ENCODE measurements around the gene PUS1. TPM values are rescaled to one million over a fixed set of nuclear protein-coding genes. Genes with fewer than 3 reads are reported as not detected.

Gene PUS1
- total and polyA plus RNA-seq, 2 of the 4 experiments (the other 2 are of a cell fraction) = 14.0 to 36.7 TPM

DNA sequence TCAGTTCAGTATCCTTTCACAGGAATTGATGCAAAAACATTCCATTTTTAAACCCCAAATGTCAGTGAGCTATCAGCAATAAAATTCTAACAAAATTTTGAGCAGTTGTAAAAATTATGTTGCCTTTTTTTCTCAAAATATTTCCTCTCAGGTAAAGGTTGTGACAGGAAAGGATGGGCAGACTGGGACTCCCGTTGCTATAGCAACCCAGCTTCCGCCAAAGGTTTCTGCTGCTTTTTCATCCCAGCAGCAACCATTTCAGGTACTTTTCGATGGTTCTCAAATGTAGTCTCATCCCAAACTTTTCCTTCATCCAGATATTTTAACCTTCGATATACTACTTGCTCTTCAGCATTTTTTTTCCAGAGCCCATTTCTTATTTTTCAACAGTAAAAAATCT is 34.3 kb downstream of the PUS1 start:
- H3K36me3 ChIP-seq (ENCODE audit: control insufficient read depth, insufficient read depth, low read length) = peaks cover 5% of the 10 kb centered on the region
- no peak overlapping the region for H3K14ac ChIP-seq (replicated peaks; ENCODE audit: low read depth, low read length)
- H3K4me2 ChIP-seq (ENCODE audit: low read depth, low read length) = no peak overlapping the region
- no peak overlapping the region for H2AK5ac ChIP-seq (ENCODE audit: low read depth, low read length)
- no peaks in the 10 kb centered on the region for H3K9me3 ChIP-seq (ENCODE audit: control insufficient read depth, insufficient read depth, low read length)
- peaks cover 19% of the 10 kb centered on the region for H3K9me1 ChIP-seq (ENCODE audit: insufficient read depth, low read length)
- H3K18ac ChIP-seq (ENCODE audit: low read depth, low read length) = no peak overlapping the region
- POLR2A ChIA-PET (ENCODE audit: unreplicated experiment) = no interaction called here
- no peak overlapping the region for H4K91ac ChIP-seq (ENCODE audit: insufficient read depth, low read depth, low read length)
- H4K8ac ChIP-seq (ENCODE audit: low read depth in 2 of 2, low read length in 2 of 2) = no peak overlapping the region
- no peak overlapping the region for H3K23ac ChIP-seq (ENCODE audit: low read depth, low read length)
- H2BK20ac ChIP-seq (ENCODE audit: low read depth, low read length) = no peak overlapping the region
- H2AFZ ChIP-seq (replicated peaks; ENCODE audit: low read length, poor library complexity) = no peak overlapping the region
- 90% methylated on average over 2 of the region's 4 CpGs; no CpG with 5 or more reads in 1 of the 2 experiments for WGBS, 2 experiments (ENCODE audit: extremely low coverage in 2 of 2, insufficient read length in 1 of 2)
- no peak overlapping the region for H3K4ac ChIP-seq (ENCODE audit: low read depth, low read length)
- no TSS peak for BruUV-seq (replicated peaks)
- H3K4me3 ChIP-seq (ENCODE audit: insufficient read depth, low read depth, low read length) = no peak overlapping the region
- TF ChIP-seq RAD21 (IDR thresholded peaks at IDR 0.05; ENCODE audit: low read length) (no peak), NFE2L2 (IDR thresholded peaks at IDR 0.05; ENCODE audit: low read depth, low read length) (no peak), FOS (IDR thresholded peaks at IDR 0.05; ENCODE audit: low read depth, low read length) (no peak), SMC3 (IDR thresholded peaks at IDR 0.05; ENCODE audit: low read depth, low read length) (no peak), RFX5 (IDR thresholded peaks at IDR 0.05; ENCODE audit: low read depth, low read length) (no peak), BHLHE40 (IDR thresholded peaks at IDR 0.05; ENCODE audit: low read depth, low read length) (no peak), POLR2A (IDR thresholded peaks at IDR 0.05; ENCODE audit: low read depth, low read length) (no peak), CEBPB (IDR thresholded peaks at IDR 0.05; ENCODE audit: low read depth, low read length) (no peak), MAZ (IDR thresholded peaks at IDR 0.05; ENCODE audit: borderline replicate concordance, low read depth, low read length) (no peak), MAFK (IDR thresholded peaks at IDR 0.05; ENCODE audit: low read depth, low read length) (no peak), MXI1 (IDR thresholded peaks at IDR 0.05; ENCODE audit: borderline replicate concordance, low read depth, low read length) (no peak), RCOR1 (IDR thresholded peaks at IDR 0.05; ENCODE audit: insufficient replicate concordance, low read length) (no peak), CHD1 (IDR thresholded peaks at IDR 0.05; ENCODE audit: low read depth, low read length) (no peak)
- TF ChIP-seq, protein P1, sequence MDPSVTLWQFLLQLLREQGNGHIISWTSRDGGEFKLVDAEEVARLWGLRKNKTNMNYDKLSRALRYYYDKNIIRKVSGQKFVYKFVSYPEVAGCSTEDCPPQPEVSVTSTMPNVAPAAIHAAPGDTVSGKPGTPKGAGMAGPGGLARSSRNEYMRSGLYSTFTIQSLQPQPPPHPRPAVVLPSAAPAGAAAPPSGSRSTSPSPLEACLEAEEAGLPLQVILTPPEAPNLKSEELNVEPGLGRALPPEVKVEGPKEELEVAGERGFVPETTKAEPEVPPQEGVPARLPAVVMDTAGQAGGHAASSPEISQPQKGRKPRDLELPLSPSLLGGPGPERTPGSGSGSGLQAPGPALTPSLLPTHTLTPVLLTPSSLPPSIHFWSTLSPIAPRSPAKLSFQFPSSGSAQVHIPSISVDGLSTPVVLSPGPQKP (IDR thresholded peaks at IDR 0.05; ENCODE audit: borderline replicate concordance, low read depth, low read length) = no peak
- TF ChIP-seq, protein P2, sequence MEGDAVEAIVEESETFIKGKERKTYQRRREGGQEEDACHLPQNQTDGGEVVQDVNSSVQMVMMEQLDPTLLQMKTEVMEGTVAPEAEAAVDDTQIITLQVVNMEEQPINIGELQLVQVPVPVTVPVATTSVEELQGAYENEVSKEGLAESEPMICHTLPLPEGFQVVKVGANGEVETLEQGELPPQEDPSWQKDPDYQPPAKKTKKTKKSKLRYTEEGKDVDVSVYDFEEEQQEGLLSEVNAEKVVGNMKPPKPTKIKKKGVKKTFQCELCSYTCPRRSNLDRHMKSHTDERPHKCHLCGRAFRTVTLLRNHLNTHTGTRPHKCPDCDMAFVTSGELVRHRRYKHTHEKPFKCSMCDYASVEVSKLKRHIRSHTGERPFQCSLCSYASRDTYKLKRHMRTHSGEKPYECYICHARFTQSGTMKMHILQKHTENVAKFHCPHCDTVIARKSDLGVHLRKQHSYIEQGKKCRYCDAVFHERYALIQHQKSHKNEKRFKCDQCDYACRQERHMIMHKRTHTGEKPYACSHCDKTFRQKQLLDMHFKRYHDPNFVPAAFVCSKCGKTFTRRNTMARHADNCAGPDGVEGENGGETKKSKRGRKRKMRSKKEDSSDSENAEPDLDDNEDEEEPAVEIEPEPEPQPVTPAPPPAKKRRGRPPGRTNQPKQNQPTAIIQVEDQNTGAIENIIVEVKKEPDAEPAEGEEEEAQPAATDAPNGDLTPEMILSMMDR (conservative IDR thresholded peaks at IDR 0.05; ENCODE audit: low read depth, low read length) = no peak
- TF ChIP-seq, protein P3, sequence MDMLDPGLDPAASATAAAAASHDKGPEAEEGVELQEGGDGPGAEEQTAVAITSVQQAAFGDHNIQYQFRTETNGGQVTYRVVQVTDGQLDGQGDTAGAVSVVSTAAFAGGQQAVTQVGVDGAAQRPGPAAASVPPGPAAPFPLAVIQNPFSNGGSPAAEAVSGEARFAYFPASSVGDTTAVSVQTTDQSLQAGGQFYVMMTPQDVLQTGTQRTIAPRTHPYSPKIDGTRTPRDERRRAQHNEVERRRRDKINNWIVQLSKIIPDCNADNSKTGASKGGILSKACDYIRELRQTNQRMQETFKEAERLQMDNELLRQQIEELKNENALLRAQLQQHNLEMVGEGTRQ (IDR thresholded peaks at IDR 0.05; ENCODE audit: low read depth, low read length) = no peak
- no peak overlapping the region for H2AK9ac ChIP-seq (replicated peaks; ENCODE audit: low read depth, low read length, poor library complexity)
- ATAC-seq (ENCODE audit: low read depth) (no peak), DNase-seq (no peak)
- no peak overlapping the region for H3K27ac ChIP-seq (ENCODE audit: insufficient read depth, low read length)
- intact Hi-C loops (cut with micrococcal nuclease) (no loop called here), dilution Hi-C loops (cut with HindIII; ENCODE audit: low sequenced_read_pairs, unreplicated experiment) (no loop called here), in situ Hi-C loops (cut with MboI; ENCODE audit: low sequenced_read_pairs) (no loop called here)
- no peak overlapping the region for H3K9ac ChIP-seq (ENCODE audit: low read depth, low read length)
- peaks cover 8% of the 10 kb centered on the region for H3K4me1 ChIP-seq (ENCODE audit: control insufficient read depth, insufficient read depth, low read length)
- no peak overlapping the region for H4K5ac ChIP-seq (ENCODE audit: low read depth, low read length)
- peaks cover 20 to 63% of the 10 kb centered on the region in 2 experiments for H3K79me1 ChIP-seq (ENCODE audit: low read depth in 1 of 2, low read length in 2 of 2)
- no peak overlapping the region for H3K56ac ChIP-seq (ENCODE audit: extremely low read depth, insufficient read depth, low read length)
- H3K27me3 ChIP-seq (ENCODE audit: control insufficient read depth, insufficient read depth, low read length) = no peaks in the 10 kb centered on the region
- H4K20me1 ChIP-seq (ENCODE audit: insufficient read depth, low read length) = peaks cover 45% of the 10 kb centered on the region
- H2BK120ac ChIP-seq (ENCODE audit: low read depth, low read length) = no peak overlapping the region
- CTCF ChIA-PET = interaction anchor here (0.7 kb wide), 1 partner anchor 12 kb away, joined by 3 read pairs; no protein-coding TSS in a partner anchor
- H2BK5ac ChIP-seq (ENCODE audit: low read depth, low read length, poor library complexity, severe bottlenecking) = no peak overlapping the region
- no peak overlapping the region for H2BK15ac ChIP-seq (ENCODE audit: low read depth, low read length)

Measured in IMR-90 (cell line).